ENCODE results near the gene ADAM17.

ADAM17 gene

GRCh38 chr2:9536504-9536903, 19.1 kb downstream of the ADAM17 start:
- no peak for TF ChIP-seq CTCF (IDR thresholded peaks at IDR 0.05)
- no peak overlapping the region for H3K27ac ChIP-seq
- no peak for DNase-seq (ENCODE audit: low spot score)
- no peak overlapping the region for H3K4me3 ChIP-seq

DNA sequence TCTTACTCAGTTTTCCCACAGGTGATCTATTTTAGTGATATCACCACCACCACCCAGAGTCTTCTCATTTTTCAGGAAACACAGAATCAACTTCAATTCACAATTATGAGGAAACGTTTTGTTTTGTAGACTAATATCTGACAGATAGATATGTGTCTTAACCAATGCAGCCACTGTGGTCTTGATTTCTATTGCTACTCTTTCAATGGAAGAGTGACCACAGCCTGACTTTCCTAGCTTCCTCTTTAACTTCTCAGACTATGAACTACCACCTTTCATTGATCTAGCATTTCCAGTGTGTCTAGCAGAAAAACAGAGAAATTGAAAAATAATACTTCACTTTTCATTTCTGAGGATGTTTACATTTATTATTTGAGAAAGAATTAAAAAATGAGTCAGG, 20.5 kb downstream of the ADAM17 start:
- DNase-seq (ENCODE audit: low spot score): no peak
- Histone ChIP-seq H3K27ac (no peak overlapping the region), H3K4me3 (no peak overlapping the region)
- TF ChIP-seq CTCF (IDR thresholded peaks at IDR 0.05): no peak

GRCh38 chr2:9533663-9534062, 22.0 kb downstream of the ADAM17 start:
- Histone ChIP-seq H3K4me3 (no peak overlapping the region), H3K27ac (no peak overlapping the region)
- DNase-seq (ENCODE audit: low spot score): no peak
- TF ChIP-seq CTCF (IDR thresholded peaks at IDR 0.05): no peak

- no peak for TF ChIP-seq CTCF (IDR thresholded peaks at IDR 0.05)
- DNase-seq (ENCODE audit: low spot score): no peak
- H3K4me3 ChIP-seq: no peak overlapping the region
- H3K27ac ChIP-seq: no peak overlapping the region
These were observed 23.2 kb downstream of the ADAM17 start for GRCh38 chr2:9532421-9532820.

DNA sequence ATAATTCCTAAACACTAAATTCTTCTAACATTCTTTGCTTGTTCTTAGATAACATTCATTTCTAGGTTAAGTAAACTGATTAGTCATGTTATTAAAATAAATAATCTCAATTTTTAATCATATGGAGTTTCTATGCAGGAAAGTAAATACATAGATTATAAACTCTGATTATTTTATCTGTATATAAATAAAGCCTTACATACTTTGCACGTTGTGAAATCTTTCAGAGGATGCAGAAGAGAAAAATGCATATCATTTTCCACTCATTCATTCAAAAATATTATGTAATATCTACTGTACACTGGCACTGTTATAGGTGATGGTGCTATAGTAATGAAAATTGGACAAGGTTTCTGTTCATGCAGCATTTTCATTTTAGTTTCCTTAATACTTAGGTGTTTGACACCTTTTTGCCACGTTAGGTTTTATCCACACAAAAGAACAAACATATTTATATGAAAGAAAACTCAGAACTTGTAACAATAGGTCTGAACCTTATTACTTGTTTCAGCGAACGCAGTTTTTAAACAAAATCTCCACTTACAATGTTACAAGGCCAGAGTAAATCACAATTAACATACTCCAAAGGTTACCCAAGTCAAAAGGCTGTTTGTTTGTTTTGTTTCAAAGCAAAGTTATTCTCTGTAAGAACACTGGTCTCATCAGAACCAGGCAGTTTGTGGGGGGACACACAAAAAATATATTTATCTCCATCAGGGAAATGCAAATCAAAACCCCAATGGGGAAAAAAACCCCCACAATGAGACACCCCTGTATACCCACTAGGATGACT, 27.4 kb downstream of the ADAM17 start:
- Histone ChIP-seq H3K27ac (no peak overlapping the region), H3K4me3 (no peak overlapping the region)
- DNase-seq (ENCODE audit: low spot score): no peak
- no peak for TF ChIP-seq CTCF (IDR thresholded peaks at IDR 0.05)

GRCh38 chr2:9525266-9525665, 30.4 kb downstream of the ADAM17 start:
- no peak for TF ChIP-seq CTCF (IDR thresholded peaks at IDR 0.05)
- no peak overlapping the region for H3K27ac ChIP-seq
- no peak overlapping the region for H3K4me3 ChIP-seq
- no peak for DNase-seq (ENCODE audit: low spot score)

- H3K27ac ChIP-seq: no peak overlapping the region
- TF ChIP-seq CTCF (IDR thresholded peaks at IDR 0.05): no peak
- DNase-seq (ENCODE audit: low spot score): no peak
- no peak overlapping the region for H3K4me3 ChIP-seq
These were observed 31.3 kb downstream of the ADAM17 start for GRCh38 chr2:9524291-9524690.

Measured in coronary artery (tissue), 2 donors.